ENCODE results near the gene ZNF408.

ZNF408 gene

GRCh38 chr11:46677169-46677568 lies 23.7 kb upstream of the ZNF408 start:
- H3K9me3 Mint-ChIP-seq = no peaks in the 10 kb centered on the region
- peaks cover 37% of the 10 kb centered on the region for H3K36me3 Mint-ChIP-seq (ENCODE audit: low read depth)
- no peak for TF ChIP-seq CTCF (IDR thresholded peaks at IDR 0.05; ENCODE audit: unreplicated experiment in 3 of 3)
- H3K4me3 Mint-ChIP-seq = no peak overlapping the region
- no peaks in the 10 kb centered on the region for H3K27me3 Mint-ChIP-seq (ENCODE audit: low read depth)
- H3K27ac Mint-ChIP-seq = peak overlapping the region in 1 of 3 experiments; percentile 3
- H3K4me1 Mint-ChIP-seq = peaks cover 23% of the 10 kb centered on the region

GRCh38 chr11:46677991-46678740 lies 22.7 kb upstream of the ZNF408 start:
- Mint-ChIP-seq H3K4me3 (no peak overlapping the region), H3K36me3 (ENCODE audit: low read depth) (peaks cover 29% of the 10 kb centered on the region), H3K27ac (no peak overlapping the region), H3K9me3 (no peaks in the 10 kb centered on the region), H3K4me1 (peaks cover 17% of the 10 kb centered on the region), H3K27me3 (ENCODE audit: low read depth) (no peaks in the 10 kb centered on the region)
- TF ChIP-seq CTCF (IDR thresholded peaks at IDR 0.05; ENCODE audit: unreplicated experiment in 3 of 3) = no peak

GRCh38 chr11:46678741-46679130 lies 22.1 kb upstream of the ZNF408 start:
- no peaks in the 10 kb centered on the region for H3K27me3 Mint-ChIP-seq (ENCODE audit: low read depth)
- H3K27ac Mint-ChIP-seq = no peak overlapping the region
- no peaks in the 10 kb centered on the region for H3K9me3 Mint-ChIP-seq
- peaks cover 27% of the 10 kb centered on the region for H3K36me3 Mint-ChIP-seq (ENCODE audit: low read depth)
- peaks cover 17% of the 10 kb centered on the region for H3K4me1 Mint-ChIP-seq
- no peak overlapping the region for H3K4me3 Mint-ChIP-seq
- no peak for TF ChIP-seq CTCF (IDR thresholded peaks at IDR 0.05; ENCODE audit: unreplicated experiment in 3 of 3)

GRCh38 chr11:46679241-46680163 lies 21.3 kb upstream of the ZNF408 start:
- Mint-ChIP-seq H3K27ac (no peak overlapping the region), H3K9me3 (no peaks in the 10 kb centered on the region), H3K4me1 (peaks cover 13% of the 10 kb centered on the region), H3K36me3 (ENCODE audit: low read depth) (peaks cover 32% of the 10 kb centered on the region), H3K27me3 (ENCODE audit: low read depth) (no peaks in the 10 kb centered on the region), H3K4me3 (no peak overlapping the region)
- TF ChIP-seq CTCF (IDR thresholded peaks at IDR 0.05; ENCODE audit: unreplicated experiment in 3 of 3) = no peak

GRCh38 chr11:46680164-46680760 lies 20.6 kb upstream of the ZNF408 start:
- H3K27me3 Mint-ChIP-seq (ENCODE audit: low read depth) = no peaks in the 10 kb centered on the region
- no peak for TF ChIP-seq CTCF (IDR thresholded peaks at IDR 0.05; ENCODE audit: unreplicated experiment in 3 of 3)
- no peaks in the 10 kb centered on the region for H3K9me3 Mint-ChIP-seq
- H3K36me3 Mint-ChIP-seq (ENCODE audit: low read depth) = peaks cover 32% of the 10 kb centered on the region
- H3K4me1 Mint-ChIP-seq = peaks cover 6% of the 10 kb centered on the region
- H3K27ac Mint-ChIP-seq = no peak overlapping the region
- no peak overlapping the region for H3K4me3 Mint-ChIP-seq
